H9 (cell line): ENCODE results near the gene SOBP. TPM values are rescaled to one million over a fixed set of nuclear protein-coding genes. Genes with fewer than 3 reads are reported as not detected.

Source experiments
- DNase-seq: peaks from one replicate; pipeline ENCODE4 v3.0.0-alpha.2; 2017
- H2AFZ ChIP-seq: one replicate; pipeline ENCODE4 v1.6.1; 2013; ENCODE audit warnings: mild to moderate bottlenecking, low read length, control low read depth, moderate library complexity
- H2AK5ac ChIP-seq: 2 replicates; pipeline ENCODE4 v1.6.1; 2013; ENCODE audit warnings: low read length, control low read depth, mixed read lengths; ENCODE audit not compliant: insufficient read length
- H2BK120ac ChIP-seq: one replicate; pipeline ENCODE4 v1.6.1; 2013; ENCODE audit warnings: low read depth, mild to moderate bottlenecking, low read length, control low read depth, inconsistent platforms; ENCODE audit not compliant: poor library complexity, severe bottlenecking
- H2BK12ac ChIP-seq: 2 replicates; pipeline ENCODE4 v1.6.1; 2013; ENCODE audit warnings: low read length, control low read depth, mixed read lengths, low read depth; ENCODE audit not compliant: insufficient read length
- H2BK15ac ChIP-seq: 2 replicates; pipeline ENCODE4 v1.6.1; 2013; ENCODE audit warnings: low read depth, low read length, control low read depth
- H2BK20ac ChIP-seq: one replicate; pipeline ENCODE4 v1.6.1; 2013; ENCODE audit warnings: low read depth, mild to moderate bottlenecking, low read length, control low read depth, inconsistent platforms; ENCODE audit not compliant: poor library complexity, severe bottlenecking
- H2BK5ac ChIP-seq: 2 replicates; pipeline ENCODE4 v1.6.1; 2013; ENCODE audit warnings: low read length, control low read depth, mixed read lengths; ENCODE audit not compliant: insufficient read length
- H3K14ac ChIP-seq: 2 replicates; pipeline ENCODE4 v1.6.1; 2013; ENCODE audit warnings: low read length, control low read depth; ENCODE audit not compliant: insufficient read depth
- H3K18ac ChIP-seq: 2 replicates; pipeline ENCODE4 v1.6.1; 2013; ENCODE audit warnings: low read depth, mild to moderate bottlenecking, mixed read lengths, low read length, control low read depth; ENCODE audit not compliant: insufficient read length
- H3K23ac ChIP-seq: 2 replicates; pipeline ENCODE4 v1.6.1; 2013; ENCODE audit warnings: low read length, control low read depth, mixed read lengths, low read depth; ENCODE audit not compliant: insufficient read length
- H3K23me2 ChIP-seq: 2 replicates; pipeline ENCODE4 v1.6.1; 2013; ENCODE audit warnings: low read depth, mild to moderate bottlenecking, mixed read lengths, low read length, control low read depth; ENCODE audit not compliant: insufficient read length, poor library complexity, severe bottlenecking
- H3K27ac ChIP-seq: 2 replicates; pipeline ENCODE4 v1.5.1; 2013; ENCODE audit warnings: low read length, control low read depth, mixed read lengths, low read depth; ENCODE audit not compliant: insufficient read length
- H3K27me3 ChIP-seq: 2 replicates; pipeline ENCODE4 v1.6.1; 2013; ENCODE audit warnings: low read length, control low read depth, inconsistent platforms; ENCODE audit not compliant: insufficient read depth
- H3K4ac ChIP-seq: 2 replicates; pipeline ENCODE4 v1.6.1; 2013; ENCODE audit warnings: low read depth, mild to moderate bottlenecking, control low read depth, inconsistent platforms, low read length, moderate library complexity
- H3K4me1 ChIP-seq: 2 replicates; pipeline ENCODE4 v1.6.1; 2013; ENCODE audit warnings: low read length, control low read depth, inconsistent platforms; ENCODE audit not compliant: insufficient read depth
- H3K4me2 ChIP-seq: 2 replicates; pipeline ENCODE4 v1.6.1; 2013; ENCODE audit warnings: low read length, control low read depth, mixed read lengths; ENCODE audit not compliant: insufficient read length, insufficient read depth
- H3K56ac ChIP-seq: 2 replicates; pipeline ENCODE4 v1.6.1; 2013; ENCODE audit warnings: low read depth, mild to moderate bottlenecking, mixed read lengths, low read length, control low read depth; ENCODE audit not compliant: insufficient read length
- H3K79me1 ChIP-seq: 2 replicates; pipeline ENCODE4 v1.6.1; 2013; ENCODE audit warnings: low read depth, mild to moderate bottlenecking, moderate library complexity, low read length, control low read depth, inconsistent platforms; ENCODE audit not compliant: insufficient read depth, poor library complexity, severe bottlenecking
- H3K79me2 ChIP-seq: 2 replicates; pipeline ENCODE4 v1.6.1; 2013; ENCODE audit warnings: low read length, control low read depth, inconsistent platforms; ENCODE audit not compliant: insufficient read depth
- H3K9ac ChIP-seq: 2 replicates; pipeline ENCODE4 v1.6.1; 2013; ENCODE audit warnings: low read length, control low read depth, mixed read lengths; ENCODE audit not compliant: insufficient read length; ENCODE audit errors: extremely low read depth
- H3K9me3 ChIP-seq: one replicate; pipeline ENCODE4 v1.6.1; 2013; ENCODE audit warnings: low read depth, low read length, inconsistent platforms; ENCODE audit not compliant: control insufficient read depth
- H3T11ph ChIP-seq: one replicate; pipeline ENCODE4 v1.6.1; 2013; ENCODE audit warnings: mild to moderate bottlenecking, low read length, control low read depth, inconsistent platforms
- H4K20me1 ChIP-seq: one replicate; pipeline ENCODE4 v1.6.1; 2013; ENCODE audit not compliant: control insufficient read depth, insufficient read length, insufficient read depth
- H4K5ac ChIP-seq: 2 replicates; pipeline ENCODE4 v1.6.1; 2013; ENCODE audit warnings: low read depth, mild to moderate bottlenecking, mixed read lengths, low read length, control low read depth; ENCODE audit not compliant: insufficient read length
- H4K8ac ChIP-seq: replicated peaks from 2 replicates; pipeline ENCODE4 v1.6.1; 2013; ENCODE audit warnings: low read length, control low read depth, mixed read lengths, low read depth; ENCODE audit not compliant: insufficient read length
- H4K91ac ChIP-seq: 2 replicates; pipeline ENCODE4 v1.6.1; 2013; ENCODE audit warnings: low read depth, mild to moderate bottlenecking, moderate library complexity, mixed read lengths, low read length, control low read depth; ENCODE audit not compliant: insufficient read length
- H3K27ac Mint-ChIP-seq, 3 experiments: 2 replicates in 2 of 3; 3 replicates in 1 of 3; pipeline ENCODE4 v1.8.0; 2020 to 2021; ENCODE audit warnings: mixed read lengths in 3 of 3, mild to moderate bottlenecking in 1 of 3, moderate library complexity in 1 of 3
- H3K27me3 Mint-ChIP-seq: 2 replicates; pipeline ENCODE4 v1.8.0; 2021; ENCODE audit warnings: low read depth, mild to moderate bottlenecking, moderate library complexity, mixed read lengths
- H3K36me3 Mint-ChIP-seq, 3 experiments: 2 replicates in 2 of 3; 3 replicates in 1 of 3; pipeline ENCODE4 v1.8.0; 2020 to 2021; ENCODE audit warnings: low read depth in 3 of 3, mixed read lengths in 3 of 3; ENCODE audit not compliant: insufficient read depth in 1 of 3
- H3K4me1 Mint-ChIP-seq, 2 experiments: 2 replicates each; pipeline ENCODE4 v1.8.0; 2020; ENCODE audit warnings: mixed read lengths in 2 of 2
- H3K4me3 Mint-ChIP-seq, 2 experiments: 2 replicates in 1 of 2; 3 replicates in 1 of 2; pipeline ENCODE4 v1.8.0; 2020 to 2021; ENCODE audit warnings: mild to moderate bottlenecking in 2 of 2, mixed read lengths in 2 of 2, moderate library complexity in 1 of 2
- H3K9me3 Mint-ChIP-seq, 2 experiments: 2 replicates in 1 of 2; 3 replicates in 1 of 2; pipeline ENCODE4 v1.8.0; 2020; ENCODE audit warnings: mild to moderate bottlenecking in 2 of 2, mixed read lengths in 2 of 2, moderate library complexity in 1 of 2
- CTCF ChIP-seq: fragments of 200-600 bp; sonication (generic); conservative IDR thresholded peaks from 3 replicates; pipeline ENCODE4 v1.8.0; 2021; ENCODE audit warnings: antibody characterized with exemption, mild to moderate bottlenecking
- WGBS: extraction: QIAGEN DNeasy Blood & Tissue Kit; methylation state at CpG from one replicate; pipeline ENCODE4 v1.1.7; 2013; ENCODE audit warnings: missing lambda C conversion rate, low lambda C conversion rate, mixed read lengths; ENCODE audit not compliant: insufficient read length; ENCODE audit errors: extremely low coverage; 5-methylcytosine and 5-hydroxymethylcytosine counted together
- total RNA-seq: library from RNA; stranded (reverse); gene quantifications from 2 replicates; pipeline ENCODE4 v1.2.1, GENCODE V29; 2021

The SOBP gene
- total RNA-seq, 1 experiment from 2014 or later = 4.3 TPM

GRCh38 chr6:107447663-107448216, 42.2 kb upstream of the SOBP start:
- Histone ChIP-seq H2BK20ac (no peak overlapping the region), H3K4me2 (no peak overlapping the region), H4K20me1 (no peaks in the 10 kb centered on the region), H3K18ac (no peak overlapping the region), H3K79me1 (no peaks in the 10 kb centered on the region), H3T11ph (no peak overlapping the region), H2BK15ac (no peak overlapping the region), H4K91ac (no peak overlapping the region), H4K5ac (no peak overlapping the region), H3K23ac (no peak overlapping the region), H3K14ac (no peak overlapping the region), H3K4me1 (no peaks in the 10 kb centered on the region), H2BK5ac (no peak overlapping the region), H3K4ac (no peak overlapping the region), H3K27me3 (no peaks in the 10 kb centered on the region), H2BK120ac (no peak overlapping the region), H3K79me2 (no peaks in the 10 kb centered on the region), H2AK5ac (no peak overlapping the region), H3K9ac (no peak overlapping the region), H3K27ac (no peak overlapping the region), H4K8ac (no peak overlapping the region), H2AFZ (no peak overlapping the region), H2BK12ac (no peak overlapping the region), H3K9me3 (no peaks in the 10 kb centered on the region), H3K23me2 (no peaks in the 10 kb centered on the region), H3K56ac (no peak overlapping the region)
- TF ChIP-seq CTCF = no peak
- H3K27ac Mint-ChIP-seq = no peak overlapping the region
- peaks cover 7 to 9% of the 10 kb centered on the region in 2 experiments for H3K4me1 Mint-ChIP-seq
- peaks cover 33% of the 10 kb centered on the region in 2 experiments for H3K9me3 Mint-ChIP-seq
- no peaks in the 10 kb centered on the region; the same call in 1 of the 2 replicates for H3K27me3 Mint-ChIP-seq
- WGBS = no CpG with 5 or more reads among the region's 2 CpGs
- no peak for DNase-seq
- H3K4me3 Mint-ChIP-seq = no peak overlapping the region
- peaks cover 42 to 58% (median 56%) of the 10 kb centered on the region in 3 experiments for H3K36me3 Mint-ChIP-seq
